Esophagus (tissue), 2 donors: Measurements from ENCODE around the gene MZF1. TPM values are rescaled to one million over a fixed set of nuclear protein-coding genes. Genes with fewer than 3 reads are reported as not detected.
"Not testable (repeated sequence)": the region's sequence is repeated elsewhere in the genome, so short reads cannot be mapped to it uniquely, and the experiment has no call there.

ENCODE experiments used
- H3K27ac ChIP-seq, 2 donors: one replicate each; pipeline ENCODE4 v1.5.1; 2013; ENCODE audit warnings: low read depth in 2 of 2, mild to moderate bottlenecking in 2 of 2, inconsistent platforms in 1 of 2, low read length in 1 of 2, moderate library complexity in 1 of 2
- H3K27me3 ChIP-seq, 2 donors: one replicate each; pipeline ENCODE4 v1.6.1; 2013; ENCODE audit warnings: low read length in 2 of 2, control low read depth in 1 of 2, mild to moderate bottlenecking in 1 of 2; ENCODE audit not compliant: insufficient read depth in 2 of 2, control insufficient read depth in 1 of 2
- H3K36me3 ChIP-seq, 2 donors: one replicate each; pipeline ENCODE4 v1.6.1; 2013; ENCODE audit warnings: low read length in 1 of 2; ENCODE audit not compliant: control insufficient read depth in 2 of 2, insufficient read depth in 2 of 2
- H3K4me1 ChIP-seq, 2 donors: one replicate each; pipeline ENCODE4 v1.6.1; 2013; ENCODE audit warnings: low read length in 1 of 2; ENCODE audit not compliant: control insufficient read depth in 2 of 2, insufficient read depth in 2 of 2
- H3K4me3 ChIP-seq, 2 donors: one replicate each; pipeline ENCODE4 v1.5.1; 2013; ENCODE audit warnings: low read length in 2 of 2, mild to moderate bottlenecking in 2 of 2, low read depth in 1 of 2, moderate library complexity in 1 of 2
- H3K9me3 ChIP-seq, 2 donors: one replicate each; pipeline ENCODE4 v1.6.1; 2013; ENCODE audit warnings: mild to moderate bottlenecking in 2 of 2, low read depth in 1 of 2, low read length in 1 of 2, moderate library complexity in 1 of 2; ENCODE audit not compliant: control insufficient read depth in 2 of 2, insufficient read depth in 1 of 2
- WGBS, 2 donors: extraction: QIAGEN DNeasy Blood & Tissue Kit; methylation state at CpG; one replicate each; pipeline ENCODE4 v1.1.7; 2013; 5-methylcytosine and 5-hydroxymethylcytosine counted together
- polyA plus RNA-seq, 2 donors: library from polyadenylated mRNA; stranded (reverse); fragments of 200-250 nt; gene quantifications; one replicate each; pipeline ENCODE4 v1.2.3, GENCODE V29; 2013
- donor health status: healthy with polysubstance abuse.
- donor health status: Bipolar disorder and iron deficiency.

The MZF1 gene
- polyA plus RNA-seq, 2 donors = 15.3 to 35.9 TPM

DNA sequence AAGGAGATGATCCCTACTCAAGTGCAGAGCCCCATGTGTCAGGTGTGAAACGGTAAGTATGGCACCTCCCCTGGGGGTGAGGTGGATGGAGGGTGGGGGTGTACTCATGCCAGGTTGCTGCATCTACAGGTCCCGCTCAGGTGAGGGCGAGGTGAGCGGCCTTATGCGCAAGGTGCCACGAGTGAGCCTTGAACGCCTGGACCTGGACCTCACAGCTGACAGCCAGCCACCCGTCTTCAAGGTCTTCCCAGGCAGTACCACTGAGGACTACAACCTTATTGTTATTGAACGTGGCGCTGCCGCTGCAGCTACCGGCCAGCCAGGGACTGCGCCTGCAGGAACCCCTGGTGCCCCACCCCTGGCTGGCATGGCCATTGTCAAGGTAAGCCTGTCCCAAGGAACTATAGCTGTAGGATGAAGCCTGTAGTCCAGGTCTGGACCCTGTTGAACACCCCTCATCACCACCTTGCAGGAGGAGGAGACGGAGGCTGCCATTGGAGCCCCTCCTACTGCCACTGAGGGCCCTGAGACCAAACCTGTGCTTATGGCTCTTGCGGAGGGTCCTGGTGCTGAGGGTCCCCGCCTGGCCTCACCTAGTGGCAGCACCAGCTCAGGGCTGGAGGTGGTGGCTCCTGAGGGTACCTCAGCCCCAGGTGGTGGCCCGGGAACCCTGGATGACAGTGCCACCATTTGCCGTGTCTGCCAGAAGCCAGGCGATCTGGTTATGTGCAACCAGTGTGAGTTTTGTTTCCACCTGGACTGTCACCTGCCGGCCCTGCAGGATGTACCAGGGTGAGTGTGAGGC is 24.1 kb downstream of the MZF1 start:
- H3K27ac ChIP-seq = no peak overlapping the region
- H3K4me1 ChIP-seq = peaks cover 10 to 25% of the 10 kb centered on the region in 2 donors
- H3K36me3 ChIP-seq = peaks cover 37 to 61% of the 10 kb centered on the region in 2 donors
- 89 to 91% methylated on average over 20 of the region's 20 CpGs for WGBS, 2 donors
- H3K9me3 ChIP-seq = no peaks in the 10 kb centered on the region
- no peaks in the 10 kb centered on the region for H3K27me3 ChIP-seq
- H3K4me3 ChIP-seq = no peak overlapping the region

GRCh38 chr19:58547323-58548312 is 25.5 kb downstream of the MZF1 start:
- Histone ChIP-seq H3K4me1 (peaks cover 10 to 21% of the 10 kb centered on the region in 2 donors), H3K9me3 (no peaks in the 10 kb centered on the region), H3K27me3 (no peaks in the 10 kb centered on the region), H3K27ac (no peak overlapping the region), H3K4me3 (no peak overlapping the region), H3K36me3 (peaks cover 37 to 54% of the 10 kb centered on the region in 2 donors)
- 87 to 89% methylated on average over 18 of the region's 18 CpGs for WGBS, 2 donors

GRCh38 chr19:58546019-58546530 is 27.1 kb downstream of the MZF1 start:
- Histone ChIP-seq H3K27ac (no peak overlapping the region), H3K9me3 (no peaks in the 10 kb centered on the region), H3K4me3 (peak overlapping the region; percentile 89 to 92), H3K27me3 (no peaks in the 10 kb centered on the region), H3K4me1 (peaks cover 10 to 21% of the 10 kb centered on the region in 2 donors), H3K36me3 (peaks cover 26 to 41% of the 10 kb centered on the region in 2 donors)
- WGBS, 2 donors = 8 to 25% methylated on average over 1 of the region's 1 CpG

- peak overlapping the region in 1 of 2 donors; percentile 97 for H3K27ac ChIP-seq
- H3K9me3 ChIP-seq = no peaks in the 10 kb centered on the region
- H3K27me3 ChIP-seq = no peaks in the 10 kb centered on the region
- 5 to 7% methylated on average over 21 of the region's 21 CpGs for WGBS, 2 donors
- peaks cover 20 to 35% of the 10 kb centered on the region in 2 donors for H3K36me3 ChIP-seq
- peak overlapping the region; percentile 89 to 92 for H3K4me3 ChIP-seq
- H3K4me1 ChIP-seq = peaks cover 10 to 21% of the 10 kb centered on the region in 2 donors
Observed at GRCh38 chr19:58545286-58546018, 27.7 kb downstream of the MZF1 start.

DNA sequence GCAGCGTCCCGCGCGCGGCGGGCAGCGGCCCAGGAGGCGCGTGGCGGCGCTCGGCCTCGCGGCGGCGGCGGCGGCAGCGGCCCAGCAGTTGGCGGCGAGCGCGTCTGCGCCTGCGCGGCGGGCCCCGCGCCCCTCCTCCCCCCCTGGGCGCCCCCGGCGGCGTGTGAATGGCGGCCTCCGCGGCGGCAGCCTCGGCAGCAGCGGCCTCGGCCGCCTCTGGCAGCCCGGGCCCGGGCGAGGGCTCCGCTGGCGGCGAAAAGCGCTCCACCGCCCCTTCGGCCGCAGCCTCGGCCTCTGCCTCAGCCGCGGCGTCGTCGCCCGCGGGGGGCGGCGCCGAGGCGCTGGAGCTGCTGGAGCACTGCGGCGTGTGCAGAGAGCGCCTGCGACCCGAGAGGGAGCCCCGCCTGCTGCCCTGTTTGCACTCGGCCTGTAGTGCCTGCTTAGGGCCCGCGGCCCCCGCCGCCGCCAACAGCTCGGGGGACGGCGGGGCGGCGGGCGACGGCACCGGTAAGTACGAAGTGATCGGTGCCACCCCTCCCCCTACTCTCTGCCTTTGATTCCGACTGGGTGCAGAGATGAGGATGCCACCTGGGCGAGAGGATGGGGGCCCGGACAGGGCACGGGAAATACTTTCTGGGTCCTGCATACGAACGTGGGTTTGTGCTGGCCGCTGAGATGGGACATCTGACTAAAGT is 28.4 kb downstream of the MZF1 start:
- H3K9me3 ChIP-seq = no peaks in the 10 kb centered on the region
- H3K36me3 ChIP-seq = peaks cover 17 to 28% of the 10 kb centered on the region in 2 donors
- peaks cover 10 to 21% of the 10 kb centered on the region in 2 donors for H3K4me1 ChIP-seq
- 0% methylated on average over 46 to 92 of the region's 92 CpGs for WGBS, 2 donors
- H3K27me3 ChIP-seq = no peaks in the 10 kb centered on the region
- H3K4me3 ChIP-seq = peak overlapping the region; percentile 89 to 92
- peak overlapping the region; percentile 96 to 97 for H3K27ac ChIP-seq

GRCh38 chr19:58543826-58544590 is 29.1 kb downstream of the MZF1 start, which contains the start of gene TRIM28:
Gene TRIM28, plus strand, starts transcription at chr19:58544064. Its CDS starts 694 bp downstream, at chr19:58544758.
- H3K27ac ChIP-seq = peak within 1 kb of the TSS; percentile 96 to 98
- H3K9me3 ChIP-seq = no peaks in the 10 kb centered on the region
- H3K4me3 ChIP-seq = peak within 1 kb of the TSS; percentile 89 to 92
- H3K36me3 ChIP-seq = peaks cover 13 to 21% of the 10 kb centered on the region in 2 donors
- WGBS, 2 donors = 0% methylated on average over 46 to 73 of the region's 73 CpGs
- H3K27me3 ChIP-seq = no peaks in the 10 kb centered on the region
- H3K4me1 ChIP-seq = peaks cover 10 to 21% of the 10 kb centered on the region in 2 donors

GRCh38 chr19:58542641-58543372 is 30.3 kb downstream of the MZF1 start:
- Histone ChIP-seq H3K4me1 (peaks cover 10 to 29% of the 10 kb centered on the region in 2 donors), H3K27ac (peak overlapping the region in 1 of 2 donors; percentile 98)
- not testable (repeated sequence) for H3K36me3 ChIP-seq, H3K4me3 ChIP-seq, H3K9me3 ChIP-seq, H3K27me3 ChIP-seq
- 80 to 84% methylated on average over 18 of the region's 18 CpGs for WGBS, 2 donors

GRCh38 chr19:58539169-58539559 is 34.0 kb downstream of the MZF1 start:
- not testable (repeated sequence) for H3K27ac ChIP-seq, H3K27me3 ChIP-seq, H3K4me3 ChIP-seq, H3K4me1 ChIP-seq, H3K36me3 ChIP-seq, H3K9me3 ChIP-seq
